SH-SY5Y (cell line): ENCODE results near the gene ZDHHC5.

ENCODE experiments used
- GATA2 ChIP-seq: IDR thresholded peaks from 2 replicates; pipeline ENCODE4 v1.6.1; 2011; ENCODE audit warnings: mild to moderate bottlenecking, low read depth, low read length
- GATA3 ChIP-seq: IDR thresholded peaks from 2 replicates; pipeline ENCODE4 v1.6.1; 2011; ENCODE audit warnings: low read depth, mild to moderate bottlenecking, low read length, moderate library complexity

GRCh38 chr11:57646799-57647303 is 21.1 kb upstream of the ZDHHC5 start:
- no peak for TF ChIP-seq GATA2
- TF ChIP-seq GATA3, result no peak
